Kidney (tissue), 14 donors: ENCODE results near the gene NHLH1. TPM values are rescaled to one million over a fixed set of nuclear protein-coding genes. Genes with fewer than 3 reads are reported as not detected.

Experiments
- DNase-seq, 5 donors: peaks; one replicate each; pipeline ENCODE4 v3.0.0-alpha.2; 2013 to 2020
- FAIRE-seq: peaks from 2 replicates; lab custom pipeline; 2012; peaks lifted over from hg19 to GRCh38; lab: Jason Lieb, UNC
- H3K27ac ChIP-seq, 2 donors: one replicate each; pipeline ENCODE4 v1.7.0; 2013; ENCODE audit warnings: low read depth in 2 of 2, low read length in 2 of 2, inconsistent platforms in 1 of 2
- H3K27me3 ChIP-seq: one replicate; pipeline ENCODE4 v1.7.1; 2013; ENCODE audit warnings: low read length, inconsistent platforms; ENCODE audit not compliant: control insufficient read depth, insufficient read depth
- H3K36me3 ChIP-seq, 3 donors: one replicate each; pipeline versions ENCODE4 v1.7.0 to v1.7.1; 2013; ENCODE audit warnings: low read length in 3 of 3, control low read depth in 1 of 3, inconsistent platforms in 1 of 3; ENCODE audit not compliant: insufficient read depth in 3 of 3, control insufficient read depth in 2 of 3
- H3K4me1 ChIP-seq, 3 donors: one replicate each; pipeline versions ENCODE4 v1.7.0 to v1.7.1; 2013; ENCODE audit warnings: low read length in 3 of 3, inconsistent platforms in 1 of 3, low read depth in 1 of 3; ENCODE audit not compliant: control insufficient read depth in 2 of 3, insufficient read depth in 2 of 3
- H3K4me3 ChIP-seq, 3 donors: one replicate each; pipeline versions ENCODE4 v1.7.0 to v1.8.1; 2013; ENCODE audit warnings: low read length in 3 of 3, control low read depth in 1 of 3, inconsistent platforms in 1 of 3
- H3K9ac ChIP-seq, 3 donors: one replicate each; pipeline versions ENCODE4 v1.7.0 to v1.7.1; 2013; ENCODE audit warnings: low read length in 3 of 3, control low read depth in 1 of 3, inconsistent platforms in 1 of 3
- H3K9me3 ChIP-seq, 3 donors: one replicate each; pipeline versions ENCODE4 v1.7.0 to v1.7.1; 2013; ENCODE audit warnings: low read length in 3 of 3, control low read depth in 1 of 3, inconsistent platforms in 1 of 3; ENCODE audit not compliant: control insufficient read depth in 2 of 3, insufficient read depth in 1 of 3
- intact Hi-C: fragments of 100-400 bp; cut with DNase I; formaldehyde crosslinking; loops from one replicate; pipeline ENCODE4 v1.11.1; 2022
- polyA plus RNA-seq: library from polyadenylated mRNA; stranded (reverse); fragments of 350-450 nt; fragmentation: Illumina TruSeq; extraction: RNeasy Lipid Tissue Mini Kit (QIAGEN cat#74804); gene quantifications from one replicate; pipeline ENCODE4 v1.2.3, GENCODE V29; 2014; ENCODE audit warnings: low read depth, low replicate concordance; ENCODE audit not compliant: insufficient read depth
- total RNA-seq: library from RNA; stranded (reverse); fragmentation: NEBNext Ultra II Directional; extraction: Animal tissue kit (Norgen Biotek cat#: 25700); gene quantifications from one replicate; pipeline ENCODE4 v1.2.1, GENCODE V29; 2021
- TF ChIP-seq, protein P1 (sequence below): IDR thresholded peaks from 3 replicates; pipeline ENCODE4 v1.5.1; 2012; ENCODE audit warnings: mild to moderate bottlenecking, moderate library complexity, borderline replicate concordance; ENCODE audit not compliant: insufficient read depth; ENCODE audit errors: extremely low read depth
- donor health status: control.
- donor health status: control.
- donor health status: control.
- donor health status: control.
- donor health status: control.
- donor health status: DM: yes; HTN: yes; CAD: no.
- donor health status: Normal renal cell carcinoma (clear cell type).

Gene NHLH1
- total and polyA plus RNA-seq, 2 donors from 2014 or later, result 0.09 TPM; not detected in 1

DNA sequence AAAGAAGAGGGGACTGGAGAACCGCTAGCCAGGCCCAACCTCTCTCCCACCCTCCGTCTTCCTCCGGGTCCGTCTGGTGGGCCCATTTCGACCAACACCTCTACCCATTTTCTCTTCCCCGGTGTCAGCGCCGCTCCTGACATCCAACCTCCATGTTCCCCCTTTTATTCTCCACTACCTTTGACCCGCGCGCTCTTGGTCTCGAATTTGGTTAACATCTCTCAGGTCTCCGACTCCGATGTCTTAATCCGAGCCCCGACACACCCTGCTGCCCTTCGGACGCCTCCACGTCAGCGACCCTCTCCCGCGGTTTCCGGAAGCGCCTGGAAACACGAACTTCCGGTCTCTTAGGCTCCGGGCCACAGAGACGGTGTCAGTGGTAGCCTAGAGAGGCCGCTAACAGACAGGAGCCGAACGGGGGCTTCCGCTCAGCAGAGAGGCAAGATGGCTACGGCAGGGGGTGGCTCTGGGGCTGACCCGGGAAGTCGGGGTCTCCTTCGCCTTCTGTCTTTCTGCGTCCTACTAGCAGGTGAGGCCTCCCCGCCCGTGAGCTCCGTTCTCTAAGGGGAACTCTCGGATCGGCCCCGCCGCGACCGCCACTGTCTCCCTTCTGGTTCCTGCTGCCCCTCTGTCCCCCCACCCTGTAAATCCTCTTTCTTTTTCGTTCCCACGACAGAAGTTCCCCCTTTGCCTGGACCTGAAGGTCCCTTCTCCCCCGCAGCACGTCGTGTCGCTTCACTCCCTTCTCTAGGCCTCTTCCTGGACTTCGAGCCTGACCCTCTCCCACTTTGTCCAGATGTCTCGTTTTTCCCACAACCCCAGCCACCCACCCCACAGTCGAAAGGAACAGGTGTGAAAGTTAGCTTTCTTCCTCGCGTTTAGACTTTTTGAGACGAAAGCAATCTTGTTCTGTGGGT lies 23.7 kb upstream of the NHLH1 start, which contains the start of the genes COPA and NCSTN:
Gene COPA (minus strand): TSS at position 298 of the 917 bp plus-strand sequence. CDS start 80 bp downstream, at position 218.
Gene NCSTN (plus strand): TSS at position 431 of the 917 bp plus-strand sequence. CDS start 14 bp downstream, at position 445.
- Histone ChIP-seq H3K36me3 (peaks cover 3 to 19% (median 14%) of the 10 kb centered on the region in 3 donors), H3K27ac (peak within 1 kb of the TSS; percentile 87 to 95), H3K4me3 (peak within 1 kb of the TSS; percentile 96 to 98 (median 97)), H3K27me3 (no peaks in the 10 kb centered on the region), H3K4me1 (peaks cover 0 to 7% (median 2%) of the 10 kb centered on the region in 3 donors), H3K9ac (peak within 1 kb of the TSS; percentile 95 to 99 (median 97)), H3K9me3 (no peaks in the 10 kb centered on the region)
- FAIRE-seq (no peak), DNase-seq (peak; percentile 94 to 98 (median 97))
- intact Hi-C loops, result no loop called here
- TF ChIP-seq, protein P1, sequence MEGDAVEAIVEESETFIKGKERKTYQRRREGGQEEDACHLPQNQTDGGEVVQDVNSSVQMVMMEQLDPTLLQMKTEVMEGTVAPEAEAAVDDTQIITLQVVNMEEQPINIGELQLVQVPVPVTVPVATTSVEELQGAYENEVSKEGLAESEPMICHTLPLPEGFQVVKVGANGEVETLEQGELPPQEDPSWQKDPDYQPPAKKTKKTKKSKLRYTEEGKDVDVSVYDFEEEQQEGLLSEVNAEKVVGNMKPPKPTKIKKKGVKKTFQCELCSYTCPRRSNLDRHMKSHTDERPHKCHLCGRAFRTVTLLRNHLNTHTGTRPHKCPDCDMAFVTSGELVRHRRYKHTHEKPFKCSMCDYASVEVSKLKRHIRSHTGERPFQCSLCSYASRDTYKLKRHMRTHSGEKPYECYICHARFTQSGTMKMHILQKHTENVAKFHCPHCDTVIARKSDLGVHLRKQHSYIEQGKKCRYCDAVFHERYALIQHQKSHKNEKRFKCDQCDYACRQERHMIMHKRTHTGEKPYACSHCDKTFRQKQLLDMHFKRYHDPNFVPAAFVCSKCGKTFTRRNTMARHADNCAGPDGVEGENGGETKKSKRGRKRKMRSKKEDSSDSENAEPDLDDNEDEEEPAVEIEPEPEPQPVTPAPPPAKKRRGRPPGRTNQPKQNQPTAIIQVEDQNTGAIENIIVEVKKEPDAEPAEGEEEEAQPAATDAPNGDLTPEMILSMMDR, result peak; percentile 7

DNA sequence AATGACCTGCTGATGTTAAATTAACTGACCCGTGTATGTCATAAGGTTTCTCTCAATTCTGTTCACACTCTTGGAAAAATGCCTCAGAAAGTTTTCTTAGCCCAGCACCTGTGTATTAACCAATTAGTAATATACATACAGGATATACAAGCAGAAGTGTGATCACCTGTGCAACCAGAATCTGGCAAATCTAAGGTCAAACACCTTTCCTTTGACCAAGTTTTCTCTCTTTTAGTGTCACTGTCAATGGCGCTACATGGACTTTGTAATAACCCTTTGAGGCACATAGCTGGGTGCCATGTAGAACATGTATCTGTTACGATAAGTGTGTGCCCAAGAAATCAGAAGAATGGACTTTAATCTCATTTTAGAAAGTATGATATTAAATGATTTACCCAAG lies 22.6 kb upstream of the NHLH1 start:
- intact Hi-C loops, result no loop called here
- peaks cover 0 to 14% (median 7%) of the 10 kb centered on the region in 3 donors for H3K36me3 ChIP-seq
- no peaks in the 10 kb centered on the region for H3K27me3 ChIP-seq
- DNase-seq (no peak), FAIRE-seq (no peak)
- TF ChIP-seq, protein P1, result no peak
- no peaks in the 10 kb centered on the region for H3K9me3 ChIP-seq
- peak overlapping the region; percentile 9 to 99 (median 95) for H3K9ac ChIP-seq
- peak overlapping the region; percentile 96 to 98 (median 97) for H3K4me3 ChIP-seq
- H3K27ac ChIP-seq, result no peak overlapping the region
- H3K4me1 ChIP-seq, result peaks cover 0 to 7% (median 2%) of the 10 kb centered on the region in 3 donors

DNA sequence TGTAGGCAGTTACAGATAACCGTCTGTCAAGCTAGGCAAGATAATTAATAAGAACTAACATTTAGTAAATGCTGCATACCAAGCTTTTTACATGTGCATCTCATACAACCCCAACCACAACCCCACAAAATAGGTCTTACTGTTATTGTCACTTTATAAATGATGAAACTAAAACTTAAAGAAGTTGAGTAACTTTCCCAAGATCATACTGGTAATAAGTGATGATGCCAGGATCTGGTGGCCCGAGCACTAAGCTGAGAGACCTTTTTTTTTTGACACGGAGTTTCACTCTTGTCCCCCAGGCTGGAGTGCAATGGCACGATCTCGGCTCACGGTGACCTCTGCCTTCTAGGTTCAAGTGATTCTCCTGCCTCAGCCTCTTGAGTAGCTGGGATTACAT lies 21.9 kb upstream of the NHLH1 start:
- no peak overlapping the region for H3K4me3 ChIP-seq
- peaks cover 0 to 7% (median 2%) of the 10 kb centered on the region in 3 donors for H3K4me1 ChIP-seq
- H3K27me3 ChIP-seq, result no peaks in the 10 kb centered on the region
- peaks cover 4 to 14% (median 7%) of the 10 kb centered on the region in 3 donors for H3K36me3 ChIP-seq
- H3K9me3 ChIP-seq, result no peaks in the 10 kb centered on the region
- no peak for DNase-seq
- H3K9ac ChIP-seq, result no peak overlapping the region
- TF ChIP-seq, protein P1, result no peak
- FAIRE-seq, result no peak
- intact Hi-C loops, result no loop called here
- no peak overlapping the region for H3K27ac ChIP-seq
